Uterus (tissue), 4 donors: ENCODE results near the gene SEC22B. TPM values are rescaled to one million over a fixed set of nuclear protein-coding genes. Genes with fewer than 3 reads are reported as not detected.
A peak's percentile ranks its signal among the peaks of the same experiment; 100 is the strongest.
"Not testable (repeated sequence)": the region's sequence is repeated elsewhere in the genome, so short reads cannot be mapped to it uniquely, and the experiment has no call there.

Experiments used
- DNase-seq, 2 donors: peaks; one replicate each; pipeline ENCODE4 v3.0.0-alpha.2; 2019 to 2020
- H3K27ac ChIP-seq, 2 donors: fragments of 200-600 bp; sonication (generic); 1 replicate in 1 of 2; 2 replicates in 1 of 2; pipeline ENCODE4 v1.5.1; 2016 to 2018
- H3K27me3 ChIP-seq, 2 donors: fragments of 200-600 bp; sonication (generic); one replicate each; pipeline ENCODE4 v1.5.1; 2018 to 2019; ENCODE audit warnings: control low read depth in 1 of 2
- H3K36me3 ChIP-seq, 2 donors: fragments of 200-600 bp; sonication (generic); one replicate each; pipeline ENCODE4 v1.5.1; 2019; ENCODE audit warnings: control low read depth in 1 of 2
- H3K4me1 ChIP-seq, 2 donors: fragments of 200-600 bp; sonication (generic); one replicate each; pipeline ENCODE4 v1.5.1; 2018 to 2019; ENCODE audit warnings: control low read depth in 1 of 2
- H3K4me3 ChIP-seq, 2 donors: fragments of 200-600 bp; sonication (generic); 1 replicate in 1 of 2; 2 replicates in 1 of 2; pipeline ENCODE4 v1.5.1; 2018 to 2019; ENCODE audit warnings: mild to moderate bottlenecking in 1 of 2
- H3K9me3 ChIP-seq, 2 donors: fragments of 200-600 bp; sonication (generic); one replicate each; pipeline ENCODE4 v1.5.1; 2019; ENCODE audit warnings: control low read depth in 1 of 2
- intact Hi-C: fragments of 100-400 bp; cut with DNase I; formaldehyde crosslinking; loops from one replicate; pipeline ENCODE4 v1.15.1; 2023; ENCODE audit warnings: low total_unique reads
- total RNA-seq, 4 donors: library from RNA; depleted of rRNA in 3 of 4; stranded (reverse); fragments of >200 nt in 3 of 4; gene quantifications; one replicate each; pipeline versions ENCODE4 v1.1.0 to v1.2.4, GENCODE V29; 2014 to 2023
- donor health status: DM: yes; HTN: yes; CAD: no.

Gene SEC22B
- total RNA-seq, 4 donors from 2014 or later: 17.2 to 61.7 (median 42.2) TPM

DNA sequence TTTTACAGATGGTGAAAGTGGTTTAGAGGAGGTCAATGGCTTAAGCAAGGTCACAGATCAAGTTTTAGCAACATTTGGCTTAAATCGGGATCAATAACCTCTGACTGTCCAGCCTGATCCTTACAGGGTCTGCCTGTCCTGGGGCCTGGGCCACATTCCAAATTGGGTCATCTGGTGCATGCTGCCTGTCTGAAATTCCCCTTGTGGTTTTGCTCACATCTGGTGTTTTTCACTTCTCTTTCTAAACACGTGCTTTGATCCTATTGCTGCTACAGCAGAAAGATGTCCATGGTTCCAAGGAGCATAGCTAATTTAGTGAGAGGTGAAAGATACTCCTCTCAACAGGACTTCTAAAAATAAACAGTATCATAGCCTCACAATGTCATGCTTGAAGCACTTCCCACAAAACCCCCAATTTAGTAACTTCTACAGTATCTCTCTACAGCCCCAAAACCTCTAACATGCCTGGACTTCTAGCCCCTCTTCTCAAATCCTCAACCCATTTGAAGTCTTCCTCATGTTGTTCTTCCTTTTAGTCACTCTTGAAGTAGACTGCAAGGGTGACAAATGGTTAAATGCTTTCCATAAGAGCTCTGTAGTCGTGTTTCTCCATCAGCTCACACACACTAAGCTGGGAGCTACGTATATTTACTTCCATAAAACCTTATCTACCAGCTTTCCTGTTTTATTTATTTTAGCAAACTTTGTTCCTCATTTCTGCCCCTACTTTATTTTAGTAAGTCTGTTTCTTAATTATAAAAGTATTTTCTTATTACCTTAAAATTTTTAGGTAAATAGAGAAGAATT, 58.7 kb downstream of the SEC22B start:
- peak; percentile 67 to 78 for DNase-seq

DNA sequence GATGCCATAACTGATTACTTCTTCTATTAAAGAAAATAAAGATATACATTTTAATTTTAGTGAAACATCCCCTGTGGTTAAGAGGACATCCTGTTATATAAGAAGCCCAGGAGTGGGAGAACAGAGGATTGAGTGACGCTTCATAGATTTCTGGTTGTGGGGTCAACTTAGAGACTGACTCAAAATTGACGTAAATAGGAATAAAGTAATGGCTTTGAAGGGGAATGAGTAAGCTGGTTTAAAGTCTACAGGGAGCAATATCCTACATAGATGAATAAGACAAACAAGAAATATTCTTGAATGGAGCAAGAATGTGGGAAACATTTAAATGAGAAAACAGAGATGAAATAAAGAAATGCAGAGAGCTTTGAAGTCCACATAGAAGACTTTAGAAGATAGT, 60.2 kb downstream of the SEC22B start:
- H3K27me3 ChIP-seq: not testable (repeated sequence)

More for the DNA sequence above, 58.7 kb downstream of the SEC22B start:
- peak overlapping the region in 1 of 2 donors; percentile 44 for H3K27ac ChIP-seq
- H3K4me3 ChIP-seq, H3K36me3 ChIP-seq, H3K4me1 ChIP-seq, H3K27me3 ChIP-seq, intact Hi-C loops, H3K9me3 ChIP-seq: not testable (repeated sequence)

DNA sequence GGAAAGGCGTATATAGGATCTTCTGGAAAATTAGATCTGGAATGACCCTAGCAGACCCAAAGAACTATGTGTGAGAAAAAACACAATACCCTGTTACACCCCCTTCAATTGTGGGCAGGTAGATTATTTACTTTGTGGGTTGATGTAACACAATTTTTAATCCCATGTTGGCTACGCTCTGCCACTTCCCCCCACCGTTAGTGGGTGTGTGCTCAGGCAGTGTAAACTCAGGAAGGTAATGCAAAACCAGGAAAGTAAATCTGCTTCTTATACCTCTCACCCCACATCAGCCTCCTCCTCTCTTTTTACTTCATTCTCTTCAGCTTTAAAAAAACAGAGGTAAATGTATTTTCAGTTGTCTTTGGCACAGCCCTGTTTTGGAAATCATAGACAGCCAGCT, 63.2 kb downstream of the SEC22B start:
- H3K4me1 ChIP-seq, H3K4me3 ChIP-seq, H3K36me3 ChIP-seq, DNase-seq, H3K27me3 ChIP-seq, H3K27ac ChIP-seq, intact Hi-C loops, H3K9me3 ChIP-seq: not testable (repeated sequence)

More for the DNA sequence above, 60.2 kb downstream of the SEC22B start:
- H3K4me3 ChIP-seq, H3K4me1 ChIP-seq, H3K27ac ChIP-seq, intact Hi-C loops, H3K36me3 ChIP-seq, H3K9me3 ChIP-seq, DNase-seq: not testable (repeated sequence)

DNA sequence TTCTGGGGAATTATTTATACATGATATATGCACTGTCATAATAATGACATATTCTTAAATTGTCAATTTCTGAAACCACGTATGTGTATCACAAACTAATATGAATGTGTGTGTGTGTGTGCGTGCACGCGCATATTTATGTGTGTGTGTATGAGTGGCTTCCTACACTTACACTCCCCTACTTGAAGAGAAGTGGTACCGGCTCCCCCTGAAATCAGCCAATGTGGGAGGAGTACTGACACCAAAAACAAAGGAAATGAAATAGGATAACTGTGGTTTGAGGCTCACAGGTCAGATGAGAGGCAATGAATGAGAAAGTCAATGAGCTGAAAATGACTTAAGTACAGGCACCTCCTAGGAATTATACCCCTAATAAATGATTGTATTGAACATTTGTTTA, 64.1 kb downstream of the SEC22B start:
- H3K27ac ChIP-seq, H3K4me3 ChIP-seq, H3K27me3 ChIP-seq, intact Hi-C loops, H3K4me1 ChIP-seq, DNase-seq, H3K36me3 ChIP-seq, H3K9me3 ChIP-seq: not testable (repeated sequence)

DNA sequence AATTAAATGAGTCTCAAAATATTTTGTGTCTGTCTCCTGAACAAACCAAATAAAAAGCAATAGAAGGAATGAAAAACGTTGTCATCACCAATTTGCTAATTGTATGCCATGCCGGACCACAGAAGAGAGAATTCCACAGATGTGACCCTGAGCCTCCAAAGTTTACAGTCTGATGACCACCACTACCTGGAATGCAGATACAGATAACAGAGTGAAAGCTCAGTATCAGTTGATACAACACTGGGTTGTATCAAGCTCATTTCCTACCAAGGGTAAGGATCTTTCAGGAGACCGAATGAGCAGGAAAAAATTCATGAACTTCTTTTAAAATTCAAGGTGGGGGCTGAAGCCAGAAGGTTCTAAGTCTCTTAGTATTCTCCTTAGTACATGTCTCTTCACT, 64.5 kb downstream of the SEC22B start:
- DNase-seq, H3K4me3 ChIP-seq, H3K36me3 ChIP-seq, H3K9me3 ChIP-seq, H3K4me1 ChIP-seq, H3K27me3 ChIP-seq, intact Hi-C loops, H3K27ac ChIP-seq: not testable (repeated sequence)

DNA sequence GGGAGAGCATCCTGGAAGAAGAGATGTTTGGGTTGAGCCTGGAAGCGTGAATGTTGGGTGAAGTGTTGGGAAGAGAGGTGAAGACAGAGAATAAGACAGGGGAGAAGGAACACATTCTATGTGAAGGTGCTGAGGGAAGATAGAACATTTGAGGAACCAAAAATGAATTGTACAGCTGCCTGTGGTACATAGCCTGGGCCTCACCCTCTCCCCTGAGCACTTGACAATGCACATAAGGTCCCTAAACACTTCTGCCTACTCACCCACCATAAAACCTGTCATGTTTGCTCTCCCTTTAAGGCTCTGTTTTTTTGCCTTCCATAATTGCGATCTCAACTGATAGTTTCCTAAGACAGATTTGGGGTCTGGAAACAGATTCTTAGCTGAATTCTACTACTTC, 65.3 kb downstream of the SEC22B start:
- H3K36me3 ChIP-seq, H3K4me3 ChIP-seq, H3K4me1 ChIP-seq, DNase-seq, H3K27ac ChIP-seq, H3K27me3 ChIP-seq, H3K9me3 ChIP-seq, intact Hi-C loops: not testable (repeated sequence)

DNA sequence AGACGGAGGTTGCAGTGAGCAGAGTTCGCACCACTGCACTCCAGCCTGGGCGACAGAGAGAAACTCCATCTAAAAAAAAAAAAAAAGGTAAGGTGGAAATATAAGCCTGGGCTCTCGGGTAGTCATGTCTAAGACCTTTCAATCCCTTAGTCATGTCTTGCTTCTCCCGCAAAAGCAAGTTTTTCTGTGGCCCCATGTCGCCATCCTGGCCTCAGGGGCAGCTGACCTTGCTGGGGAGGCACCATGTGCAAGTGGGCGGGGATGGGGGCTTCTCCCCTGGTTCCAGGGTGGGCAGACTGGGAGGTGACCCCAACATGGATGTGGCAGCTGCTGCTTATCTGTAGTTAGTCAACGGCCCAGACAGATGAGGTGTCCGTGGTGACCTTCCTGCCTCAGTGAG, 66.7 kb downstream of the SEC22B start:
- H3K36me3 ChIP-seq, H3K27ac ChIP-seq, H3K27me3 ChIP-seq, H3K4me3 ChIP-seq, H3K9me3 ChIP-seq, H3K4me1 ChIP-seq, DNase-seq, intact Hi-C loops: not testable (repeated sequence)

DNA sequence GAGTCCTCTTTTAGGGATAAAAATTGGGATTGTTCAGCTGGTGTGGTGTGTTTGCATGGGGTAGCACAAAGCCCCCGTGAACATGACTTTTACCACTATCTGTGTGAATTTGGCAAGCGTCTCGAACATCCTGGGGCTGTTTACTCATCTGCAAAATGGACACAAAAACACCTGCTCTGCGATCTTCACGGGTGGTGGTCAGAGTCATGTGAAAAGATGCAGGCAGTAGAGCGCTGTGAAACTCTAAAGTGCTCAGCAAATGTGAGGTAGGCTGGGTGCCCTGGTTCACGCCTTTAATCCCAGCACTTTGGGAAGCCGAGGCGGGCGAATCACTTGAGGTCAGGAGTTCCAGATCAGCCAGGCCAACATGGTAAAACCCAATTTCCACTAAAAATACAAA, 67.1 kb downstream of the SEC22B start:
- intact Hi-C loops, H3K36me3 ChIP-seq, H3K27ac ChIP-seq, H3K27me3 ChIP-seq, H3K4me3 ChIP-seq, DNase-seq, H3K9me3 ChIP-seq, H3K4me1 ChIP-seq: not testable (repeated sequence)

DNA sequence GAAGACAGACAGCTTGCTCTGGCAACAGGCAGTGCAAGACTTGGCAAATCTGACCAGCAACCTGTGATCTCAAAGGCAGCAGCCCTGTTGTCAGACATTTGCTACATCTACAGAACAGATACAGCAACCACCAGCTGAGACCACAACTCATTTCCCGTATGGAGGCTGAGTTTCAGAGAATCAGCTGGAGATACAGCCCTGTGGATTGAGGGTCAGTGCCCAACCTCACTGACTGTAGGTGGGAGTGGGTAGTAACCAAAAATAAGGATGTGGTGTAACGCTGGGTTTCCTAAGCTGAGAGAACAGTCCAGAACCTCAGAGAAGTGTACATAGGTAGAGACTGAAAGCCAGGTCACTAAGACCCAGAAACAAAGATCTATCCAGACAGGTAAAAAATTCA, 71.0 kb downstream of the SEC22B start:
- H3K27ac ChIP-seq, intact Hi-C loops, H3K4me3 ChIP-seq, H3K27me3 ChIP-seq, H3K36me3 ChIP-seq, H3K9me3 ChIP-seq, DNase-seq, H3K4me1 ChIP-seq: not testable (repeated sequence)

DNA sequence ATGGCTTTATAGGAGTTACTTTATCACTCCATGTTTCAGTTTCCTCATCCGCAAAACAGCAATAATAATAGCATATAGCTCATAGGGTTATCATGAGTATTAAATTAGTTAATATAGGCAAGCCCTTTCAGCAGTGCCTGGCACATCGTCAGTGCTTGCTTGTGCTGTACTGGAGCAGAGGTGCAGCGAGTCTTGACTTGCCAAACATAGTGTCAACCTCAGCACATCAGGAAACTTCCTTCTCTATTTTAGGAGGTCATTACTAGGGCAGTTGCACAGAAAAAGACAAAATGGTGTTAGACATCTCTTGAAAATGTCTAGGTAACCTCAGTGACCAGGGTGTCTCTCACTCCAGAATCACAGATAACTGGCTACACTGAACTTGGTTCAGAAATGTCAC, 72.6 kb downstream of the SEC22B start:
- H3K9me3 ChIP-seq, H3K36me3 ChIP-seq, H3K4me3 ChIP-seq, H3K4me1 ChIP-seq, intact Hi-C loops, H3K27me3 ChIP-seq, H3K27ac ChIP-seq, DNase-seq: not testable (repeated sequence)

DNA sequence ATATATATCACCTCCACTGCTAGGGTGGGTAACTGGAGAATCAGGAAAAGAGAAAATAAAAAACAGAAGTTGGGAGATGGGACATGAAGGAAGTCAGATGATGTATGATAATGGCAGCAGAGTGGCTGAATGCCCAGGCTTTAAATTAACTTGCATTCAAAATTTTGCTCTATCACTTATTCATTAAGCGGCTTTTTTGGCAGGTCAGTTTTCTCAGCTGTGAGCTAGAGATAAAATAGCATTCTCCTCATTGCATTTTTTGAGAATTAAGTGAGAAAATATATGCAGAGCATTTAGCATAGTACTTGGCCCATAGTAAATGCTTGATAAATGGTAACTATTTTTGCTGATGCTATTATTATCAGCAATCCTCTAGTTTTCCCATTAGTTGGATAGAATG, 74.7 kb downstream of the SEC22B start:
- H3K27me3 ChIP-seq, DNase-seq, intact Hi-C loops: not testable (repeated sequence)

More for the DNA sequence above, 74.7 kb downstream of the SEC22B start:
- H3K27ac ChIP-seq, H3K4me3 ChIP-seq, H3K4me1 ChIP-seq, H3K9me3 ChIP-seq, H3K36me3 ChIP-seq: not testable (repeated sequence)
